Measurements from ENCODE around the gene PDE6H.

The PDE6H gene

GRCh38 chr12:14993537-14994266 is 20.9 kb downstream of the PDE6H start:
- H3K4me3 ChIP-seq (ENCODE audit: low read length), result no peak overlapping the region
- TF ChIP-seq ZNF274 (IDR thresholded peaks at IDR 0.05; ENCODE audit: low read depth, low read length), result no peak

GRCh38 chr12:14994610-14995009 is 21.8 kb downstream of the PDE6H start:
- no peak for TF ChIP-seq ZNF274 (IDR thresholded peaks at IDR 0.05; ENCODE audit: low read depth, low read length)
- H3K4me3 ChIP-seq (ENCODE audit: low read length), result no peak overlapping the region

GRCh38 chr12:14995583-14996425 is 23.0 kb downstream of the PDE6H start:
- no peak overlapping the region for H3K4me3 ChIP-seq (ENCODE audit: low read length)
- TF ChIP-seq ZNF274 (IDR thresholded peaks at IDR 0.05; ENCODE audit: low read depth, low read length), result no peak

- no peak for TF ChIP-seq ZNF274 (IDR thresholded peaks at IDR 0.05; ENCODE audit: low read depth, low read length)
- no peak overlapping the region for H3K4me3 ChIP-seq (ENCODE audit: low read length)
Observed at GRCh38 chr12:14997998-14998397, 25.2 kb downstream of the PDE6H start.

- no peak for TF ChIP-seq ZNF274 (IDR thresholded peaks at IDR 0.05; ENCODE audit: low read depth, low read length)
- no peak overlapping the region for H3K4me3 ChIP-seq (ENCODE audit: low read length)
Observed at GRCh38 chr12:14999021-14999694, 26.3 kb downstream of the PDE6H start.

- no peak for TF ChIP-seq ZNF274 (IDR thresholded peaks at IDR 0.05; ENCODE audit: low read depth, low read length)
- H3K4me3 ChIP-seq (ENCODE audit: low read length), result no peak overlapping the region
Observed at GRCh38 chr12:14999695-15000365, 27.0 kb downstream of the PDE6H start.

- TF ChIP-seq ZNF274 (IDR thresholded peaks at IDR 0.05; ENCODE audit: low read depth, low read length), result no peak
- no peak overlapping the region for H3K4me3 ChIP-seq (ENCODE audit: low read length)
Observed at GRCh38 chr12:15000575-15000974, 27.7 kb downstream of the PDE6H start.

- H3K4me3 ChIP-seq (ENCODE audit: low read length), result no peak overlapping the region
- no peak for TF ChIP-seq ZNF274 (IDR thresholded peaks at IDR 0.05; ENCODE audit: low read depth, low read length)
Observed at GRCh38 chr12:15001733-15002382, 29.0 kb downstream of the PDE6H start.

GRCh38 chr12:15004421-15004820 is 31.6 kb downstream of the PDE6H start:
- TF ChIP-seq ZNF274 (IDR thresholded peaks at IDR 0.05; ENCODE audit: low read depth, low read length), result no peak
- no peak overlapping the region for H3K4me3 ChIP-seq (ENCODE audit: low read length)

GRCh38 chr12:15005064-15005463 is 32.2 kb downstream of the PDE6H start:
- no peak for TF ChIP-seq ZNF274 (IDR thresholded peaks at IDR 0.05; ENCODE audit: low read depth, low read length)
- no peak overlapping the region for H3K4me3 ChIP-seq (ENCODE audit: low read length)

GRCh38 chr12:15007551-15007950 is 34.7 kb downstream of the PDE6H start:
- TF ChIP-seq ZNF274 (IDR thresholded peaks at IDR 0.05; ENCODE audit: low read depth, low read length), result no peak
- no peak overlapping the region for H3K4me3 ChIP-seq (ENCODE audit: low read length)

GRCh38 chr12:15011162-15011561 is 38.3 kb downstream of the PDE6H start:
- no peak overlapping the region for H3K4me3 ChIP-seq (ENCODE audit: low read length)
- TF ChIP-seq ZNF274 (IDR thresholded peaks at IDR 0.05; ENCODE audit: low read depth, low read length), result no peak

GRCh38 chr12:15013634-15014179 is 40.9 kb downstream of the PDE6H start:
- H3K4me3 ChIP-seq (ENCODE audit: low read length), result no peak overlapping the region
- no peak for TF ChIP-seq ZNF274 (IDR thresholded peaks at IDR 0.05; ENCODE audit: low read depth, low read length)

All from GM08714 (cell line).